Colonic mucosa (tissue), 4 donors: ENCODE measurements around the gene RRP36. TPM values are rescaled to one million over a fixed set of nuclear protein-coding genes. Genes with fewer than 3 reads are reported as not detected.

Experiments
- DNase-seq: peaks from one replicate; pipeline ENCODE4 v3.0.0-alpha.2; 2020
- H3K27ac ChIP-seq: fragments of 200-600 bp; one replicate; pipeline ENCODE4 v1.8.0; 2021
- H3K27me3 ChIP-seq: fragments of 200-600 bp; one replicate; pipeline ENCODE4 v1.8.0; 2021
- H3K36me3 ChIP-seq: fragments of 200-600 bp; one replicate; pipeline ENCODE4 v1.8.0; 2021
- H3K4me1 ChIP-seq: fragments of 200-600 bp; one replicate; pipeline ENCODE4 v1.8.0; 2021; ENCODE audit warnings: mild to moderate bottlenecking
- H3K4me3 ChIP-seq: fragments of 200-600 bp; one replicate; pipeline ENCODE4 v1.8.0; 2021
- H3K9ac ChIP-seq, 2 donors: one replicate each; pipeline ENCODE4 v1.7.0; 2013; ENCODE audit warnings: control low read depth in 2 of 2, low read depth in 2 of 2, low read length in 2 of 2
- H3K9me3 ChIP-seq: fragments of 200-600 bp; one replicate; pipeline ENCODE4 v1.8.0; 2021
- CTCF ChIP-seq: fragments of 200-600 bp; IDR thresholded peaks from one replicate; pipeline ENCODE4 v1.8.0; 2022; ENCODE audit warnings: antibody characterized with exemption, mild to moderate bottlenecking
- intact Hi-C: fragments of 100-400 bp; cut with DNase I; formaldehyde crosslinking; loops from one replicate; pipeline ENCODE4 v1.14.1; 2022
- total RNA-seq, 2 donors: library from RNA; stranded (reverse); fragmentation: NEBNext Ultra II Directional in 1 of 2; extraction: Animal tissue kit (Norgen Biotek cat#: 25700) in 1 of 2; gene quantifications; one replicate each; pipeline ENCODE4 v1.2.1, GENCODE V29; 2021
- donor health status: healthy.
- donor health status: DM: no; HTN: no; CAD: no.
- donor health status: DM: no; HTN: no; CAD: no.

RRP36 gene
- total RNA-seq, 2 donors from 2014 or later: 35.5 to 61.4 TPM

- H3K9me3 ChIP-seq: no peaks in the 10 kb centered on the region
- H3K4me3 ChIP-seq: peak overlapping the region; percentile 55
- intact Hi-C loops: no loop called here
- DNase-seq: peak; percentile 90
- peak overlapping the region; percentile 94 for H3K27ac ChIP-seq
- H3K27me3 ChIP-seq: no peaks in the 10 kb centered on the region
- peaks cover 3% of the 10 kb centered on the region for H3K36me3 ChIP-seq
- no peak for TF ChIP-seq CTCF
- H3K9ac ChIP-seq: peak overlapping the region; percentile 72 to 98
- peaks cover 11% of the 10 kb centered on the region for H3K4me1 ChIP-seq
Measured at GRCh38 chr6:43060034-43060754, 38.8 kb downstream of the RRP36 start.

- intact Hi-C loops: no loop called here
- Histone ChIP-seq H3K27me3 (no peaks in the 10 kb centered on the region), H3K9me3 (no peaks in the 10 kb centered on the region), H3K9ac (peak overlapping the region; percentile 28 to 98), H3K36me3 (peaks cover 3% of the 10 kb centered on the region), H3K4me3 (peak overlapping the region; percentile 55), H3K27ac (peak overlapping the region; percentile 94), H3K4me1 (peaks cover 11% of the 10 kb centered on the region)
- peak; percentile 28 for DNase-seq
- no peak for TF ChIP-seq CTCF
Measured at GRCh38 chr6:43060755-43061633, 39.6 kb downstream of the RRP36 start.

GRCh38 chr6:43061861-43062260 is 40.4 kb downstream of the RRP36 start:
- peaks cover 11% of the 10 kb centered on the region for H3K4me1 ChIP-seq
- H3K27me3 ChIP-seq: no peaks in the 10 kb centered on the region
- peak overlapping the region; percentile 55 for H3K4me3 ChIP-seq
- H3K36me3 ChIP-seq: peaks cover 3% of the 10 kb centered on the region
- TF ChIP-seq CTCF: no peak
- peak overlapping the region in 1 of 2 donors; percentile 98 for H3K9ac ChIP-seq
- DNase-seq: no peak
- H3K9me3 ChIP-seq: no peaks in the 10 kb centered on the region
- H3K27ac ChIP-seq: no peak overlapping the region
- intact Hi-C loops: no loop called here

- no peaks in the 10 kb centered on the region for H3K27me3 ChIP-seq
- no peak overlapping the region for H3K9ac ChIP-seq
- no peak overlapping the region for H3K27ac ChIP-seq
- no peak for TF ChIP-seq CTCF
- no peak overlapping the region for H3K4me3 ChIP-seq
- intact Hi-C loops: no loop called here
- peaks cover 3% of the 10 kb centered on the region for H3K36me3 ChIP-seq
- peaks cover 11% of the 10 kb centered on the region for H3K4me1 ChIP-seq
- DNase-seq: no peak
- no peaks in the 10 kb centered on the region for H3K9me3 ChIP-seq
Measured at GRCh38 chr6:43062818-43063217, 41.4 kb downstream of the RRP36 start.

GRCh38 chr6:43070028-43070632 is 48.7 kb downstream of the RRP36 start:
- H3K36me3 ChIP-seq: no peaks in the 10 kb centered on the region
- no peak for DNase-seq
- no peaks in the 10 kb centered on the region for H3K4me1 ChIP-seq
- peak; percentile 34 for TF ChIP-seq CTCF
- H3K27me3 ChIP-seq: no peaks in the 10 kb centered on the region
- no peak overlapping the region for H3K9ac ChIP-seq
- H3K9me3 ChIP-seq: no peaks in the 10 kb centered on the region
- no peak overlapping the region for H3K27ac ChIP-seq
- intact Hi-C loops: loop anchor here (5.0 kb wide), 1 partner anchor 57 kb away; no protein-coding TSS in a partner anchor
- H3K4me3 ChIP-seq: no peak overlapping the region
